ES-I3 (cell line): Measurements from ENCODE around the gene ZDHHC20.

Experiments used
- H3K36me3 ChIP-seq: 2 replicates; pipeline ENCODE4 v1.6.1; 2013; ENCODE audit warnings: mild to moderate bottlenecking, low read length, control low read depth, moderate library complexity; ENCODE audit not compliant: insufficient read depth
- H3K4me1 ChIP-seq: 2 replicates; pipeline ENCODE4 v1.6.1; 2013; ENCODE audit warnings: mild to moderate bottlenecking, control low read depth, low read length; ENCODE audit not compliant: insufficient read depth
- H3K9ac ChIP-seq: 2 replicates; pipeline ENCODE4 v1.6.1; 2013; ENCODE audit warnings: low read depth, mild to moderate bottlenecking, low read length, moderate library complexity
- H3K9me3 ChIP-seq: 2 replicates; pipeline ENCODE4 v1.6.1; 2013; ENCODE audit warnings: mild to moderate bottlenecking, low read length, moderate library complexity; ENCODE audit not compliant: control insufficient read depth, insufficient read depth

The ZDHHC20 gene, protein sequence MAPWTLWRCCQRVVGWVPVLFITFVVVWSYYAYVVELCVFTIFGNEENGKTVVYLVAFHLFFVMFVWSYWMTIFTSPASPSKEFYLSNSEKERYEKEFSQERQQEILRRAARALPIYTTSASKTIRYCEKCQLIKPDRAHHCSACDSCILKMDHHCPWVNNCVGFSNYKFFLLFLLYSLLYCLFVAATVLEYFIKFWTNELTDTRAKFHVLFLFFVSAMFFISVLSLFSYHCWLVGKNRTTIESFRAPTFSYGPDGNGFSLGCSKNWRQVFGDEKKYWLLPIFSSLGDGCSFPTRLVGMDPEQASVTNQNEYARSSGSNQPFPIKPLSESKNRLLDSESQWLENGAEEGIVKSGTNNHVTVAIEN

DNA sequence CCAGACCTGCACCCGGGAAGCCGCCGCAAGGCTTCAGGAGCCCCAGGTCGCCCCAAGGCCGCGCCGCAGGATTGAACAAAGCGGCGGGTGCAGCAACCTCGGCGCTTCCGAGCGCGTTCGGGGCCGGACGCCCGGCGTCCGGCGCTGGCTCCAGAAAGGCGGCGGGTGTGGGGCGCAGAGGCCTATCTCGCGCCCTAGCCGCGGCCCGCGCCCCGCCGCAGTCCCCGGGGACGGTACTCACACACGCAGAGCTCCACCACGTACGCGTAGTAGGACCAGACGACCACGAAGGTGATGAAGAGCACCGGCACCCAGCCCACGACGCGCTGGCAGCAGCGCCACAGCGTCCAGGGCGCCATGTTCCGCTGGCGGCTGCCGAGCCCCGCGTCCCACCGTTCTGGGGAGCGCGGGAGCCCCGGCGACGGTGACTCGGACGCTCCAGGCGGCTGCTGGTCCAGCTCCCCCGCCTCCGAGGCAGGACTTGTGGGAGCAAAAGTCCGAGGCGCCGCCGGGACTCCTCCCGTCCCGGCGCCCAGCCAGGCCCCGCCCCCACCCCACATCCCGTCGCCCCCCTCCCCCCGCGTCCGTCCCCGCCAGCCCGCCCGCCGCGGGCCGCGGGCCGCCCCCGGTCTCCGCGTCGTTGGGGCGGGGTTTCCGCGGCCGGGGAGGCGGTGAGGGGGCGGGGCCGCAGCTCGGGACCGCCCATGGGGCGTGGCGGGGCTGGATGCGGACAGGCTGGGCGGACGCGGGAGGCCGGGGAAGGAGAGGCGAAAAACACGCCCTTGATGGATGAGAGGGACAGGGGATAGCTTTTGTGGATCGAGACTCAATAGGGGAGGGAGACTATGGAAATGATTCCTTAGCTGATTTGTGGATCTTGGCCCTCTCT, at the start of gene ZDHHC20:
TSS of gene ZDHHC20 (minus strand) at position 491 of the 889 bp plus-strand sequence. CDS start at position 359, 132 bp downstream.
- Histone ChIP-seq H3K9me3 (no peaks in the 10 kb centered on the region), H3K4me1 (peaks cover 3% of the 10 kb centered on the region), H3K9ac (peak within 1 kb of the TSS; percentile 84), H3K36me3 (no peaks in the 10 kb centered on the region)

DNA sequence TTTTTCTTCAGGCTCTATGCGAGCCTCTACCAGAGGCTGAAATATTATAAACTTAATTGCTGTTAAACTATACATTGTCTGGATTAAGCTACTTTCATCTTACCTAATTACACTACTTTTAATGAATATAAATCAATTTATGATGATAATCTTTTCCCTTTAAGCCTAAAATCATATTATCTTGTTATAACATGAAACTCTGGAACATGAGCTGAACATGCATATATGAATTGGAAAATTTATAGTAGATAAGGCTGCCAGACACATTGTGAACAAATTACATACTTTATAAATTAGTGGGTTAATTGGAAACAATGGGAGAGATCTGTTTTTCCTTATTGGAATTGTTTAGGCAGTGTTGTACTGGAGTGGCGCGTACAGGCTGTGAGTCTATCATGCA, 45.3 kb upstream of the ZDHHC20 start:
- Histone ChIP-seq H3K9ac (no peak overlapping the region), H3K4me1 (no peaks in the 10 kb centered on the region), H3K9me3 (no peaks in the 10 kb centered on the region), H3K36me3 (no peaks in the 10 kb centered on the region; the same call in 1 of the 2 replicates)

DNA sequence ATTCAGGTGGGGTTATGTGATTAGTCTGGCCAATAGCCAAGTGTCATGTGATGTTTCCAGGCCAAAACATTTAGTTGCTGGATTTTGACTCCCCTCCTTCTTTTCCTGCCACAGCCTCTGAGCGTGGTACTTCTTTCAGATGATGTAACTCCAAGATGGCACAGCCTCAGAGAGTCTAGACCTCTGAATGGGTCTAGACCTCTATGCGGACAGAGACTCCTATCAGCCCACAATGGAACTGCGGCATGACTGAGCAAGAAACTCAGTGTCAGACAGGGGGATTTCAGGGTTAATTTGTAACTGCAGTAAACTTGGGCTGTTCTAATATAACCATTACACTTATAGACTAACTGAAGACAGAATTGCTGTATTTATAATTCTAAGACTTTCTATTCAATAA, 42.6 kb upstream of the ZDHHC20 start:
- no peaks in the 10 kb centered on the region for H3K36me3 ChIP-seq
- no peaks in the 10 kb centered on the region for H3K4me1 ChIP-seq
- no peak overlapping the region for H3K9ac ChIP-seq

DNA sequence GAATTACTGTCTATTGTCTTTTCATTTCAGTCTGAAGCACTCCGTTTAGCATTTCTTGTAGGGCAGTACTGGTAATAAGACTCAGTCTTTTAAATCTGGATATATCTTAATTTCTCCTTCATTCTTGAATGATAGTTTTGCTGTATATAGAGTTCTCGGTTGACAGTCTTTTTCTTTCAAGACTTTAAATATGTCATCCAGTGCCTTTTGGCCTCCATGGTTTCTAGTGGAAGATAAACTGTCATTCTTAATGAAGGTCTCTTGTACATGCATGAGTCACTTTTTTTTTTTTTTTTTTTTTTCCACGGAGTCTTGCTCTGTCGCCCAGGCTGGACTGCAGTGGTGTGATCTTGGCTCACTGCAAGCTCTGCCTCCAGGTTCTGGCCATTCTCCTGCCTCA, 27.2 kb upstream of the ZDHHC20 start:
- Histone ChIP-seq H3K9ac (no peak overlapping the region), H3K9me3 (peaks cover 18% of the 10 kb centered on the region), H3K36me3 (peaks cover 5% of the 10 kb centered on the region), H3K4me1 (no peaks in the 10 kb centered on the region)

More for the DNA sequence above, 42.6 kb upstream of the ZDHHC20 start:
- H3K9me3 ChIP-seq: no peaks in the 10 kb centered on the region

DNA sequence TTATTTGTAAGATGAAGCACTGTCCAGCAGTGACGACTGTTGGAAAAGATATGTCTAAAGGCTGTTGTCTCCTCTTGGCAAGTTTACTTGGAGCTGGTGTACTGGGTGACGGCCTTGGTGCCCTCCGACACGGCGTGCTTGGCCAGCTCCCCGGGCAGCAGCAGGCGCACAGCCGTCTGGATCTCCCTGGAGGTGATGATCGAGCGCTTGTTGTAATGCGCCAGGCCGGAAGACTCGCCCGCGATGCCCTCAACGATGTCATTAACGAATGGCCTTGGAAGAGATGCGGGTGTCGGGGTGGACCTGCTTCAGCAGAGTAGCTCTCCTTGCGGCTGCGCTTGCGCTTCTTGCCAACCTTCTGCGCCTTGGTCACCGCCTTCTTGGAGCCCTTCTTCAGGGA, 24.6 kb upstream of the ZDHHC20 start:
- Histone ChIP-seq H3K4me1 (no peaks in the 10 kb centered on the region), H3K36me3 (no peaks in the 10 kb centered on the region; the same call in 1 of the 2 replicates), H3K9ac (no peak overlapping the region), H3K9me3 (peaks cover 14% of the 10 kb centered on the region)

DNA sequence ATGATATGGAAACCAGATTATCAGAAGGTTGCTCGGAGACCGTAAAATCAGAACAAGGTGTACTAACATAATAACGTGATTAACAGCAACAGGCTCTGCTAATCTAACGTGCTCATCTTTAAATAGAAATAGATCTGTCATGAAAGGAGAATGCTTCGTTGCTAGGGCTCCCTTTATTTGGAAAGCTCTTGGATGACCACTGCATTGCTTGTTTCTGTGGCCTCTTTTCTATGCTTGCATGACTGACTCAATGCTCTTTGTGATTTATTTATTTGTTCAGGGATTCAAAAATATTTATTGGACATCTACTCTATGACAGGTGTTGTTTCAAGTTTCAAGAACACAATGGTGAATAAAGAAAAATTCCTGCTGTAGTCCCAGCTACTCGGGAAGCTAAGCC, 22.3 kb upstream of the ZDHHC20 start:
- H3K9me3 ChIP-seq: peaks cover 4% of the 10 kb centered on the region
- H3K9ac ChIP-seq: no peak overlapping the region
- peaks cover 5% of the 10 kb centered on the region; the same call in 1 of the 2 replicates for H3K4me1 ChIP-seq
- H3K36me3 ChIP-seq: no peaks in the 10 kb centered on the region

DNA sequence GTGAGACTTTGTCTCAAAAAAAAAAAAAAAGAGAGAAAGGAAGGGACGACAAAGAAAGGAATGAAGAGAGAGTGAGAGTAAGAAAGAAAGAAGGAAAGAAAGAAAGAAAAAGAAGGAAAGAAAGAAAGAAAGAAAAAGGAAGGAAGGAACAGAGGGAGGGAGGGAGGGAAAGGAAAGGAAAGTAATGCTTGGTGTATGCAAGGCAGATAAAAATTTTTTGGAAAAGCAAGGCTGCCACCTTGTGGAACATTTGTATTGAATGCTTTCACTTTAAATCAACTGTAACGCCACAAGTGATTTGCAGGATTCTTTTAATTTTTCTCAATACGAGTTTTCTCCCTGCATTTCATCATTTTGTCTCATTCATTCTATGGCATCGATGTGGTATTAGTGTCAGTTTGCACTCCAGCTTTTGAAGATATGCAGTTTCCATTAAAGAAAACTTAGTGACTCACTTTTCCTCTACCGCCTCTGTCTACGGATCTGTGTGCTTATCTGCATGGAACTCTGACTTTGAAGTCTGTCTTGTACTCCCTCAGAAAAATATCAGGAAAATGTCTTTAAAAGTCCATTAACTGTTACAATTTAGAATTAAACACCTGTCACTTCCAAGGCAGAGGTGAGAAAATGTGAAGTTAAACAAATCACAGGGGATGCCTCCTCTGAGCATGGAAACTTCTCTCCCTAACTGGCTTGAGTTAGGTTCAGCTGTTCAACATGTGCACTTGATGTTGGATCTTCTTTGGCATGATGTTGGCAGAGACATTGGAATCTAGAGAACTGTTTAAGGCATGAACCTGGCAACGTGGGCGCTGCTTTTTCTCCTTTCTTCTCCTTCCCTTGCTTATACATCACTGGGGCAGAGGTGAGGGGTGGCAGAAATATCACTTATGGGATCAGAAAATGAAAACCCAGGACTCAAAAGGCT, 20.0 kb upstream of the ZDHHC20 start:
- no peak overlapping the region for H3K9ac ChIP-seq

DNA sequence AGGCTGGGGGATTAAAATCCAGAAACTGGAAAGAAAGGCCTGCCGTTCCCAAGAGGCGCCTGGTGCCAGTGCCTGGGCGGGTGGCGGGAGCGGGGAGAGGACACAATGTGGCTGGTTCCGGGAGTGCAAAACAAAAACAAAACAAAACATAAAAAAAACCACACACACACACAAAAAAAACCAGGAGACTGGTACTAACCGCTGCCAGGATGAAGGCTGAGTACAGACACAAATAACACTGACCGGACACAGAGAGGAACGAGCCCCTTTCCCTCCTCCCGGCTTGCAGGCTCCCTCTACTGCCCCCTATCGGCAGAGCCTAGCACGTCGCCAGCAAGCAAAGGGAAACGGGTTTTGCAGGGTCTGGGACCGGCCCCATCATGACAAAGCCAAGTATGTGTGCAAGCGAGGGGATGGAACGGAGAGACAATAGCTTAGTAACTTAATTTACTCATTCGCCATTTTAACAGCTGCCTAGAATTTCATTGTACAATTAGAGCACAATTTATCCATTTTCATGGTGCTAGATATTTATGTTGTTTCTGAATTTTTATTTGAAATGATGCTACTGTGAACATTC, 17.9 kb upstream of the ZDHHC20 start:
- Histone ChIP-seq H3K9ac (peak overlapping the region; percentile 35), H3K9me3 (no peaks in the 10 kb centered on the region), H3K4me1 (peaks cover 5% of the 10 kb centered on the region; the same call in 1 of the 2 replicates), H3K36me3 (no peaks in the 10 kb centered on the region)

More for the DNA sequence above, 20.0 kb upstream of the ZDHHC20 start:
- Histone ChIP-seq H3K4me1 (peaks cover 5% of the 10 kb centered on the region; the same call in 1 of the 2 replicates), H3K9me3 (no peaks in the 10 kb centered on the region), H3K36me3 (no peaks in the 10 kb centered on the region)

DNA sequence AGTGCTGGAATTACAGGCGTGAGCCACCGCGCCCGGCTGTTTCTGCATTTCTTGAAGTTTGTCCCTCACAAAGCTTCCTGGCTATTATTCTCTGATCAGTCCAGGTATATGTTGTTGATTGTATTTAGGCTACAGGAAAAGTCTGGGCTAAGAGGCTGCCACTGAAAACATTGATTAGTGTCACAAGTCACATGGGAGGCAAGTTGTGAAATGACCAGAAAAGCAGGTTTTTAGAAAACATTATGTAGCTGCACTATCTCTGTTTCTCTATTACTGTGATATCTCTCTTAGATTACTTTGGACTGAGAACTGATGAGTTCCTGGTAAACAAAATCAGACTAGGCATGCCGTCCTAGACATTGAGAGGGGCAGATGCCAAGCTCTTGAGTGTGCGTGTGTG, 16.0 kb upstream of the ZDHHC20 start:
- H3K9ac ChIP-seq: no peak overlapping the region
- no peaks in the 10 kb centered on the region; the same call in 1 of the 2 replicates for H3K9me3 ChIP-seq
- H3K4me1 ChIP-seq: peaks cover 5% of the 10 kb centered on the region; the same call in 1 of the 2 replicates
- no peaks in the 10 kb centered on the region for H3K36me3 ChIP-seq

DNA sequence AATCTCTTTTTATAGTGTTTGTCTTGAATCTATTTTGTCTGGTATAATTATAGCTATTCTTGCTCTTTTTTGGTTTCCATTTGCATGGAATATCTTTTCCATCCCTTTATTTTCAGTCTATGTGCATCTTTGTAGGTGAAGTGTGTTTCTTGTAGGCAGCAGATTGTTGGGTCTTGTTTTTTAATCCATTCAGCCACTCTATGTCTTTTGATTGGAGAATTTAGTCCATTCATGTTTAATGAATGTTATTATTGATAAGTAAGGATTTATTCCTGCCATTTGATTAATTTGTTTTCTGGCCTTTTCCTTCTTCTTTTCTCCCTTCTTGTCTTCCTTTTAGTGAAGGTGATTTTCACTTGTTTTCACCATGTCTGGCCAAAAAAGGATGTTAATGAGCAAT, 11.7 kb upstream of the ZDHHC20 start:
- 0 out of 2 replicates have a peak, but pooled peaks cover 5% of the 10 kb centered on the region for H3K4me1 ChIP-seq
- no peak overlapping the region for H3K9ac ChIP-seq
- H3K36me3 ChIP-seq: no peaks in the 10 kb centered on the region
- no peaks in the 10 kb centered on the region; the same call in 1 of the 2 replicates for H3K9me3 ChIP-seq

DNA sequence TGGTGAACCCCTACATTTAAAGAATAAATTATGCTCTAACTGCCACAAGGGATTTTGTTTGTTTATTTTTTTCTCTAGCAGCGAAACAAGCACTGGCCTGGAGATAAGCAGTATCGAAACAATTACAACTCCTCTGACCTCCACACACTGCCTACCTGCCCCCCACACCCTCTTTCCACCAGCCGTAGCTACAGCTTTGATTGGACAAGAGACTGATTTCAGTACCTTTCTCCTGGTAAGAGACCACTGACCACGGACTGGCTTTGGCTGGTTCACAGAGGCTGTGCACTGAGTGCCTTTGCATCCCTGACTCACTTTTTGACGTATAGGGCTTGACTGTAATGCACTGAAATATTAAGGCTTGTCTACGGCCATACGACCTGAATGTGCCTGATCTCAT, 7.4 kb upstream of the ZDHHC20 start:
- H3K4me1 ChIP-seq: 0 out of 2 replicates have a peak, but pooled peaks cover 5% of the 10 kb centered on the region
- no peaks in the 10 kb centered on the region for H3K36me3 ChIP-seq
- H3K9ac ChIP-seq: no peak overlapping the region
- H3K9me3 ChIP-seq: no peaks in the 10 kb centered on the region; the same call in 1 of the 2 replicates

DNA sequence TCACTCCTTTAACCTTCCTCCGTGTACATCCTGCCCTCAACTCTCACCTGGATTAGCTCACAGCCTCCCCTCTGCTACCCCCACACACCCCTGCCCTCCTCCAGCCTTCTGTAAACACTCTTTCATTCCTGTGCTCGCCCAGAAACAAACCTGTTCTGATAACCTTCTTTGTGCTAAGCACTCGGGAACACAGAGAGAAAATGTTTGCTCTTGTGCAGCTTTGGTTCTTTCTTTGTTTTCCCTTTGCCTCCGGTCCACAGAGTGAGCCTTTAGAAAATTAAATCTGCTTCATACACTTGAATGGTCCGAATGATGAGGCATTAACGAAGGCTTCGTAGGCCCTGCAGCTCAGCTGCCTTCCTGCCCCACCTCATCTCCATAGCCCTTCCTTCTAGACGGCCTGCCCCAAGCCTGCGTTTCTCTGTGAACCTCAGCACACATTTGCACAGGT, 6.6 kb upstream of the ZDHHC20 start:
- H3K36me3 ChIP-seq: no peaks in the 10 kb centered on the region
- H3K9ac ChIP-seq: no peak overlapping the region
- H3K9me3 ChIP-seq: no peaks in the 10 kb centered on the region

DNA sequence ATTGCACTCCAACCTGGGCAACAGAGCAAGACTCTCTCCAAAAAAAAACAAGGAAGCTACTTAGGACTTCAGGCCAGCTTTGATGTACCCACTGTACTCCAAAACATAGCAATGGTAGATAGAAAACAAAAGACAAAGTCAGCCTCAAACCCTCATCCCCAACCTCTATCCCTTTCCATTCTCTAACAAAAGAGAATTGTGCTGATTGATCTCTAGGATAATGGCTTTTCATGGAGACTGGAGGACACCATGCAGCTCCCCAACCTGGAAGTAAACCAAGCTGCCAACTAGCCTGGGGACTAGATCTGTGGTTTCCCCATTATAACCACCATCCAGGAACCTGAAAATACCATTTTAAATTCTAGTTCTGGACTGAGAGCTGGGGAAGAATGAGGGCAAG, 4.3 kb upstream of the ZDHHC20 start:
- Histone ChIP-seq H3K9me3 (no peaks in the 10 kb centered on the region), H3K9ac (no peak overlapping the region), H3K36me3 (no peaks in the 10 kb centered on the region), H3K4me1 (peaks cover 8% of the 10 kb centered on the region; the same call in 1 of the 2 replicates)

More for the DNA sequence above, 6.6 kb upstream of the ZDHHC20 start:
- 0 out of 2 replicates have a peak, but pooled peaks cover 5% of the 10 kb centered on the region for H3K4me1 ChIP-seq
